ENCODE measurements around the gene PDE6D.

The PDE6D gene

GRCh38 chr2:231704017-231704416 is 77.1 kb downstream of the PDE6D start:
- no peak for FAIRE-seq

DNA sequence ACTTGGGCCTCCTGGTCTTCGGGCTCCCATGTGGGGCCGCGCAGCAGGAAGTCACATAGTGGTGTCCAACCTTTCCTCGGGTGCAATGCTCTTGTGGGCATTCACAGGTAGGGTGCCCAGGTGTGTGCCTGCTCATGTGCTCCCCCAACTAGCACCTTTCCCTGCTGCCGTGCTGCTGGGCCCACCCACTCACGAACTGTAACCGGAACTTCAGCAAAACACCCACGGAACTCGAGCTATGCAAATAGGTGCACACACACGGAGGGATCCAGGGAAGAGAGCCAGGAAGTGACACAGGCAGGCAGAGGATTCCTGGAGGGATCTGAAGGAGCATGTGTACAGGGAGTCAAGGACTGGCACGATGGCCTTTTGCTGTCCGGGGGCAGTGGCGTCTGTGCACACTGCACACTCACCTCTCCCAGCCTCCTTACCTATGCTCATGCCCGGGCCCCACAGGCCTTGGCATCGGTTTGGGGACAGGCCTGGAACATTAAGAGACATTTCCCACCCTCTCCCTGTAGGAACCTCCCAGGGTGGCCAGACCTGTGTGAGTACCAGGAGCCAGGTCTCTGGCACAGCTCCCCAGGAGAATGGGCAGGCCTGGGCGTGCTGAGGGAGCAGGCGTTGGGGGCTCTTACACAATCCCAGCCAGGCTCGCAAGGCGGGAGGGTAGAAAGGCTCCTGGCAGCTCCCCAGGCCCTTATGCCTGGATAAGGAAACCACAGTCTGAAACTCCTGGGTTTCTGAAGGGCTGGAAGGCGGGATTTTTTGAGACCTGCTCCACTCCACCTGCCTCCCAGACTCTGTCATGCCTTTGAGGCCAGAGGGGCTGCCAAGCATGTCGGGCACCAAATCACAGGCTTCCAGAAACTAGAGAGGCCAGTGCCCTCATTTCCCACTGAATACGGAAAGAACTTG is 79.4 kb downstream of the PDE6D start:
- no peak for FAIRE-seq

DNA sequence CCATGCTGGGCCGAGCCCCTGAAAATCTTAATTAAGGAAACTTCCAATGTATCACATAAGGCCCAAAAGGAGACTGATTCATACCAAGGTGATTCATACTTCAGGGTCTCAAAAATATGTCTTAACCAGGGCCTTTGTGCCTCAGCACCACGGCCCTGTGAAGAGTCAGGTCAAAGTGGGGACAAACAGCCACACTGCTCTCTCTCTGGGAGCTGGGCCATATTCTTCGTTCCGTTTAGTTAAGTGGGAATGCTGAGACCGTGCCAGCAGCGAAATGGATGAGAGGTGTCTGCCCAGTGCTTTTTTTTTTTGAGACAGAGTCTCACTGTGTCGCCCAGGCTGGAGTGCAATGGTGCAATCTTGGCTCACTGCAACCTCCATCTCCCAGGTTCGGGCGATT is 82.1 kb downstream of the PDE6D start:
- FAIRE-seq, result no peak

GRCh38 chr2:231696004-231696367 is 85.1 kb downstream of the PDE6D start:
- FAIRE-seq, result no peak

DNA sequence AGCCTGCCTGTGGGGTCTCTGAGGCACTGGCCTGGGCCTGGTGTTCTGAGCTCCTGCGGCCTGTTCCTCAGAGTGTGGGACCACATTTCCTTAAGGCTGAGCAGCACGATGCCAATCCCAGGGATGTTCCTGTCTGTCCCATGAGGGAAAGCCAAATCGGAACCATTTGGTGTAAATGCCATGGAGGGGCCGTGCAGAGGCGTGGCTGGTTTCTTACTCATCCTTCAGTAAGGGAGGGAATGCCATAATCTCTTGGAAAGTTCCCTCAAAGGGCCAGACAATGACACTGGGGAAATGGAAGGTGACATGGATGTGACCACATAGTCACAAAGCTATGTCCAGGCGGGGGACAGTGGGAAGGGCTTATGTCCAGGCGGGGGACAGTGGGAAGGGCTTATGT is 87.1 kb downstream of the PDE6D start:
- FAIRE-seq, result no peak

DNA sequence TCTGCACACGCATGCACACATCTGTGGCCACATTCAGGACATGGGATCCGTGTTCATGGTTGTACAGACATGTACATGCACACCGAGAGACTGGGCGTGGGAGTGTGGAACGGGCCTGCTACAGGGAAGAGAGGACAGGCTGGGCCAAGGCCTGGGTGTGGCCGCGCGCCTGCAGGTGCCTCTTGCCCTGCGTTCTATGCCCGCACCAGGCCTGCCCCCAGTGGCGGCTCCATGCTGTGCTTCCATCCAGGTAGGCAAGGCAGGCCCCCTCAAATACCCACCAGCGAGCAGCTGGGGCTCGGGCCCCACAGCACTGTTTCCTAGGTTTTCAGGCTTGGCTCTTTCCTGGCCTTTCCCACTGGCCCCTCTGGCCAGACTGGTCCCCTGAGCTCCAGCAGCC is 88.2 kb downstream of the PDE6D start:
- FAIRE-seq, result no peak

- FAIRE-seq, result no peak
Observed at GRCh38 chr2:231691251-231691772, 89.8 kb downstream of the PDE6D start.

DNA sequence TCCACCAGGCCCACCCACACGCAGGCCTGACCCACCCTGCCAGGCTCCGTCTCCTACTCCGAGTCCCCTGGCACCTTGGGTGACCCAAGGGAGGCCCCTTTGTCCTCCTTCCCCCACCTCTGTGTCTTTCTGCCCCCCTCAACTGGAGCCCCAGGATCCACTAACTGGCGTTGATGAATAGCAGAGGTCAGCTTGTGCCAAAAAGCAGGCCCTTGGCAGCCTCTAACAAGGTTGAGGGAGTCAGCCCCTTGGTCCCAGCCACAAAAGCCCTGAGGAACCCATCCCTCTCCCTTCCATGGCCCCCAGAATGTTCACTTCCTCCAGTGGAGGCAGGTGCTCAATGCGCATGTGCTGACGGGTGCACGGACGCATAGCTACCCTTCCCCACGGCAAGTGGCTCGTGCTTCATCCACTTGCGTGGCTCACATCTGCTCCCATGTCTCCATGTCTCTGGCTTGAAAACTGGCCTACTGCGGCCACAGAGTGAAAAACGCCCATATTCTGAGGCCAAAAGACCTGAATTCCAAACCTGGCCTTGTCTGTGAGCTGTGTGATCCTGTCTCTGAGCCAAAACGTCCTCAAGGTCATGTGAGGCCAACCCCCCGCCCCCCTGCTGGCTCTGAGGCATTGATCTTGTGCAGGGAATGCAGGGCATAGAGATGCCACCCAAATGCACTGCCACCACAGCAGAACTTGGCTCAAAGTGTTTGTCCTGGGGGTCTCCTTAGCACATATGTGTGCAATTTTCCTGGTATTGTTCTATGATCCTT is 91.8 kb downstream of the PDE6D start:
- FAIRE-seq, result no peak

DNA sequence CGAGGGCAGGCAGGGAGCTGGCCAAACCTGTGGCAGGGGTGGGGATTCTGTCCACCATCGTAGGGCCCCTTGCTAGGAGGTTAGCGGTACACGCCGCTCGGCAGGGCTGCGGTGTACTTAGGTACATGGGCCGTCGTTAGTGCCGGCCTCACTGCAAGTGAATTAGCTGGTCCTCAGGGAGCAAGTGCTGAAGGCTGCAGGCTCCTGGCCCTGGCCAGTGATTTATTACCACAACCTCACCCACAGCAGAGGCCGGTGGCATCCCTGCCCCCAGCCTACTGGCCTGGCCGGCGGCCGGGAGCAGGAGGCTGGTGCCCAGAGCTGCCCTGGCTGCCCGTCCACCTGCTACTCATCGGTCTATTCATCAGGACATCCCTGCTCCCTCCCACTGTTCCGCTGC is 92.4 kb downstream of the PDE6D start:
- no peak for FAIRE-seq

DNA sequence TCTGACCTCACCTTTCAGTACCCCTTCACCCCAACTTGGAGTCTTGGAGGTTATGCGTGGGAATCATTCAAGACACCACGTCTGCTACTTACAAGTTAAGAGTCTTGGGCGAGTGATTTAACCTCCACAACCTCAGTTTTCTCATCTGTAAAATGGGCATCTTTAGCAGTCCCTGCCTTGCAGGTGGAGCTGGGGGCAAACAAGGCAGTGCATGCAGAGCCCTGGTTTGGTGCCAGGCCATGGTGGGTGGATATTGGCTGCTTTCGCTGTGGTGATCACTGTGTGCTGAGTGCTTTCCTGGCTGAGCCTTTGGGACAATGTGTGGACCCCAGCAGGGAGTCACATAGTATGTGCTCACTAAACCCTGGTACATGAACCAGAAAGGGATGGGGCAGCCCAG is 93.1 kb downstream of the PDE6D start:
- no peak for FAIRE-seq

DNA sequence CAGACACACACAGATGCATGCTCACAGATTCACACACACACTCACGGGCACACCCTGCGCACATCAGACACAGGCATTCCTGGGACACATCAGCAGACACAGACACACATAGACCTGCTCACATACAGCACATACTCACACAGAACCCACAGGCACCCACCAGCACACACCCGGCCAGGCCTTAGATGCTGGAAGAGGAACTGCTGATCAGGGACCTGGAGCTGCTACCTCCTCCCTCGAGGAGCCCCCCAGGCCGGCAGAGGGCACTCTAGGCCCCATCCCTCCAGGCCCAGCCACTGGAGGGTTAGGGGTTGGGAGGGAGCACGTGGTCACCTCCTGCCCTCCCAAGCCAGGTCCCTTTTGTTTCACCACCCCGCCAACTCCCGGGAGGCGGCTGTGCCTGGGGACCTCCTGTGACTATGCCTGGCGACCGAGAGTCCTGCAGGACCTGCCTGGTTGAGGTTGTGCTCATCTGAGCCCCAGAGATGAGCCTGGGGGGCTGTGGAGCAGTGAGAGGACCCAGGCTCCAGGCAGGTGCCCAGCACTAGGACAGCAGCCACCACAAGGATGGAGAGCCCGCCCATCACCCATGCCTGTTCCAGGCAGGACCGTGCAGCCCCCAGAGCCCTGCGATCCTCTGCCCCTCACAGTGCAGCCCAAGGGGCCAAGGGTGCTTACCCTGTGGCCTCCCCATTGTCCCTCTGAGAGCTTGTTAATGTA is 93.8 kb downstream of the PDE6D start:
- no peak for FAIRE-seq

DNA sequence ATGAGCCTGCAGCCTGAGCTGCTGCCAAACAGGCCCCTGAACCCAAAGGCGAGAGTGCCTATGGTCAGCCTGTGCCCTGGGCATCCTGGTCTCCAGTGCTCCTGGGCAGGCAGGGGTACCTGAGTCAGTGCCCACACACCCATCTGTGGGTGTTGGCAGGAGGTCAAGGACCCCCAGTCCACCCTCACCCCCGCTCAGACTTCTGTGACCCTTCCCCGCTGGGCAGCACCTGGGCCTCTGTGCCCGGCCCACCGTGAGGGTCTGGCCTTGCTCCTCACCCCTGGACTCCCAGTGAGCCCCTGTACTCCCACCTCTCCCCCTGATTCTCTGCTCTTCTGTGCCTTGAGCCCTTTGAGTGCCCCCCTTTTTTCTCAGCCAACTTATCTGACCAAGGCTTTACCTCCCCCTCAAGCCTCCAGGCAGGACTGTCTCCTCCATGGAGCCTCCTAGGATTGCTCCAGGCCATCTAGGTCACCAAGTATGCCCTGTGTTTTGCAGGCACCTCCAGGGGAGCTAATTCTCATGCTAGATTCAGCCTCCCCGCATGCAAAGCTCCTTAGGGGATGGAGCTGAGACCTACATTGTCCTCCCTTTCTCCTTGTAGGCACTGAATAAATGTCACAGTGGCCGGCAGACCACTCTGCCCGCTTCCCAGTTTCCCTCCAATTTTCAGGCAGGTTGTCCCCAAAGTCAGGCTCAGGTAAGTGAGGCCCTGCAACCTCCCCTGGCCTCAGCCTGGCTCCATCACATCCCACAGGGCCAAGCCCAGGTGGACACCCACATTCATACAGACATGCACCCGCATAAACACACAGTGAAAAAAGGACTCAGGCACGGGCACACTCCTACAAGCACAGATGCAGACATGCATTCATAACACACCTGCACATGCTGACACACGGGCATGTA is 94.6 kb downstream of the PDE6D start:
- FAIRE-seq, result no peak

DNA sequence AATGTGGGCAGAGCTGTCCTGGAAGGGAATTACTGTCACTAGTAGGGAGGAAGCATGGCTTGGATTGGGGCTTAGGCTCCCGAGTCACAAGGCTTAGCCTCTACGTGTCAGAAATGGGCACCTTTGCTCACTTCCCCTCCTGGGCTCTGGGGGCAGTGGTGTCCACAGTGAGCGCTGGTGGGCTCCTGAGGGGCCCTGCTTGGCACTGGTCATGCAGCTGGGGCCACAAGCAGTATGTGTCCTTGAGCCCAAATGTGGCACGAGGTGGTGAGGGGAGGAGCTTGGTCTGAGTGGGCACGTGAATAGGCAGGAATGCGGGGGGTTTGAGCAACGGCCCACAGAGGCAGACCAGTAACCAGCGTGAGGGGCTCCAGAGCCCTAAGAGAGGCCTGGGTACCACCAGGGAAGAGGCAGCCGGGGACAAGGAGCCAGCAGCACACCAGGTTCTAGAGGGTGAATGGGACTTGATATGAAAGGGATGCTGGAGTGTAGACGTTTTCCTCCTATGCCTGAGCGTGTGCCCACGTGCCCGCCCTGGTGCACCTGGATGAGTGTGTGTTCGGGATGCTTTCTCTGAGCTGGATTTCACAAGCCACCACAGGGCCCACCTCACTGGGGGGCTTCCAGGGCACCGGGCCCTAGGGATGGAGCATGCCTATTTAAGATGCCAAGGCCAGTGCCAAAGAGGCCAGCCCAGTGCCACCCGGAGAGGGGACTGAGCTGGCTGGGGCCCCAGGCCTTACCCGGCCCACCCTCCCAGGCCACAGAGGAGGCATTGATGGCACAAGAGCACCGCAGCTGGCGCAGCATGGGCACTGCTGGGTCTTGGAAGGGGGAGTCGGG is 95.5 kb downstream of the PDE6D start:
- no peak for FAIRE-seq

DNA sequence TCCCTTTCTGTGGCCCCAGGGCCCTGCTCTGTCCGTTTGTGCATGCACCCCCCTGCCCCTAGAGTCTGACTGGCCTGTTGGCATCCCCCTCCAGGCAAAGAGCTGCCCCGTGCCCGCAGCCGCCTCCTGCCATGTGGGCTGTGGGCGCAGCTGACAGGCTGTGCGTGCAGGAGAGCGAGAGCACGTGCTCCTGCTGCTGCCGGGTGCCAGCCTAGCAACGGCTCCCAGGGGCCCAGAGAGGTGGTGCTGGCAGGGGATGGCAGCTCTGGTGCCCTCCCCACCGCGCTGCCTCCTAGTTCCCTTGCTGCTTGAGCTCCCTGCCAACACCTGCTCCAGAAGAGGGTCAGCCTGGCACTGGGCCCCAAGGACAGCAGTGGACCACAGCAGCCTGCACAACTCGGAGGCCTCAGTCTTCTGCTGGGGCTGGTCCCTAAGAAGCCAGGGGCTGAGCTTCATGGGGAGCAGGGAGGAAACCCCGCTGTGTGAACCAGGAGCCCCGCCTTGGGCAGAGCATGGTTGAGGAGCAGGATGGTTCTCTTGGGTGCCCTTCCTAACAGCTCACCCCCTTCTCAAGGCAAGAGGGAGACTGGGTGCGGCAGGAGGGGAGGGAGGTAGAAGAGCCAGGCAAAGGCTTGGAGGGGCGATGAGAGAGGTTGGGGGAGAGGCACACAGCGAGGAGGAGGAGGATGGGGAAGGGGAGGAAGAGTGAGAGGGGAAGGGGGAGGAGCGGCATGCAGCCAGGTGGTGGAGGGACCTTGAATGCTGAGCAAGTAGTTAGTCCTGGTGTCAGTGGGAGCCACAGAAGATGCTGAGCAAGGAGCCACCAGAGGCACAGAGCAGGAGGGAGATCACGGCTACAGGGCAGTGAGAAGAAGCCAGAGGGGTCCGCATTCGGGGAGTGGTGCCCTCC is 96.5 kb downstream of the PDE6D start:
- no peak for FAIRE-seq

DNA sequence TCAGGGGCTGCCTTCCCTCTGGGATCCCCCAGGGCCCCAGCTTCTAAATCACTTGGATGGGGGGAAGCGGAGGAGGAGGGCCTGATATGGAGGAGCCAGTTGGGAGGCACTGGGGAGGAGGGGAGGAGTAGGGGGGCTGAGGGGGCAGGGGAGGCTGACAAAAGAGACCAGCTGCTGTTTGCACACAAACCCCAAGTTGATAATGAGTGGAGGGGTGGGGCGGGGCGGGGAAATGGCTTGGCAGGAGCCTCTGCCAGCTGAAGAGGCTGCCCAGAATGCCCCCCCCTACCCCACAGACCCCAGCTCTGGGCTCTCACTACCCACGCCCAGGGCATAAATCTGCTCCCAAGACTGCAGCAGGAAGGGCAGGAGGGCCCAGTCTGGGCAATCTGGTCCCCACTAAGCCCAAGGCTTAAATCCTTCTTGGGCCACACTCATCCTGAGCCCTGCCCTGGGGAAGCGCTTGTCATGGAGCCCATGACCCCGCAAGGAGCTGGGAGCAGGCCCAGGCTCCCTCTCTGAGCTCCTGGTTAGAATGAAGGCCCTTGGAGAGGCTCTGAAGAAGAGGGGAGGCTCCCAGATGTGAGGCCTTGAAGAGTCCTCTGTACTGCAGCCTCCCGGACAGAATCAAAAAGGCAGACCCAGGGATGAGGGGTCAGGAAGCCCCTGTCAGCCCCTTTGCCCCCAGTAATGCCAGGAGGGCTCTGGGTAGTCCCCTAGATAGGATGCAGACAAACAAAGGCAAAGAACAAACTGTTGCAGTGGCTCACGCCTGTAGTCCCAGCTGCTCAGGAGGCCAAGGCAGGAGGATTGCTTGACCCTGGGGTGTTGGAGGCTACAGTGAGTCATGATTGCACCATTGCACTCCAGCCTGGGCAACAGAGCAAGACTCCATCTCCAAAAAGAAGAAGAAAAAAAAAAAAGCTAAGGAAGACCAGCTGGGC is 97.5 kb downstream of the PDE6D start:
- FAIRE-seq, result no peak

GRCh38 chr2:231682603-231683291 is 98.3 kb downstream of the PDE6D start:
- no peak for FAIRE-seq

All from A204.1 (cell line).